Measurements from ENCODE around the gene TRPM3.

The TRPM3 gene

GRCh38 chr9:70688704-70689103, 432.7 kb downstream of the TRPM3 start:
- no peak for DNase-seq (ENCODE audit: low read depth)
- TF ChIP-seq POLR2A (IDR thresholded peaks at IDR 0.05; ENCODE audit: extremely low read depth, insufficient read length): no peak
- TF ChIP-seq MYC (IDR thresholded peaks at IDR 0.05; ENCODE audit: low read depth, low read length): no peak
- TF ChIP-seq MAX (IDR thresholded peaks at IDR 0.05; ENCODE audit: low read depth, low read length): no peak
- no peak for TF ChIP-seq CTCF (IDR thresholded peaks at IDR 0.05; ENCODE audit: low read depth, low read length)
- H3K4me3 ChIP-seq (ENCODE audit: low read depth, low read length): no peak overlapping the region

GRCh38 chr9:70683841-70684240, 437.6 kb downstream of the TRPM3 start:
- TF ChIP-seq MAX (IDR thresholded peaks at IDR 0.05; ENCODE audit: low read depth, low read length) (no peak), POLR2A (IDR thresholded peaks at IDR 0.05; ENCODE audit: extremely low read depth, insufficient read length) (no peak), CTCF (IDR thresholded peaks at IDR 0.05; ENCODE audit: low read depth, low read length) (no peak), MYC (IDR thresholded peaks at IDR 0.05; ENCODE audit: low read depth, low read length) (no peak)
- DNase-seq (ENCODE audit: low read depth): no peak
- H3K4me3 ChIP-seq (ENCODE audit: low read depth, low read length): no peak overlapping the region

GRCh38 chr9:70682298-70682697, 439.1 kb downstream of the TRPM3 start:
- H3K4me3 ChIP-seq (ENCODE audit: low read depth, low read length): no peak overlapping the region
- no peak for TF ChIP-seq CTCF (IDR thresholded peaks at IDR 0.05; ENCODE audit: low read depth, low read length)
- no peak for TF ChIP-seq MAX (IDR thresholded peaks at IDR 0.05; ENCODE audit: low read depth, low read length)
- no peak for TF ChIP-seq POLR2A (IDR thresholded peaks at IDR 0.05; ENCODE audit: extremely low read depth, insufficient read length)
- TF ChIP-seq MYC (IDR thresholded peaks at IDR 0.05; ENCODE audit: low read depth, low read length): no peak
- no peak for DNase-seq (ENCODE audit: low read depth)

- TF ChIP-seq MAX (IDR thresholded peaks at IDR 0.05; ENCODE audit: low read depth, low read length) (no peak), MYC (IDR thresholded peaks at IDR 0.05; ENCODE audit: low read depth, low read length) (no peak), CTCF (IDR thresholded peaks at IDR 0.05; ENCODE audit: low read depth, low read length) (no peak), POLR2A (IDR thresholded peaks at IDR 0.05; ENCODE audit: extremely low read depth, insufficient read length) (no peak)
- DNase-seq (ENCODE audit: low read depth): peak; percentile 25
- no peak overlapping the region for H3K4me3 ChIP-seq (ENCODE audit: low read depth, low read length)
Measured at GRCh38 chr9:70679845-70680244, 441.6 kb downstream of the TRPM3 start.

GRCh38 chr9:70678153-70678552, 443.3 kb downstream of the TRPM3 start:
- H3K4me3 ChIP-seq (ENCODE audit: low read depth, low read length): no peak overlapping the region
- TF ChIP-seq POLR2A (IDR thresholded peaks at IDR 0.05; ENCODE audit: extremely low read depth, insufficient read length): no peak
- TF ChIP-seq CTCF (IDR thresholded peaks at IDR 0.05; ENCODE audit: low read depth, low read length): no peak
- no peak for TF ChIP-seq MYC (IDR thresholded peaks at IDR 0.05; ENCODE audit: low read depth, low read length)
- no peak for TF ChIP-seq MAX (IDR thresholded peaks at IDR 0.05; ENCODE audit: low read depth, low read length)
- DNase-seq (ENCODE audit: low read depth): peak; percentile 39
